ENCODE measurements around the gene KLHL42.

KLHL42 gene

DNA sequence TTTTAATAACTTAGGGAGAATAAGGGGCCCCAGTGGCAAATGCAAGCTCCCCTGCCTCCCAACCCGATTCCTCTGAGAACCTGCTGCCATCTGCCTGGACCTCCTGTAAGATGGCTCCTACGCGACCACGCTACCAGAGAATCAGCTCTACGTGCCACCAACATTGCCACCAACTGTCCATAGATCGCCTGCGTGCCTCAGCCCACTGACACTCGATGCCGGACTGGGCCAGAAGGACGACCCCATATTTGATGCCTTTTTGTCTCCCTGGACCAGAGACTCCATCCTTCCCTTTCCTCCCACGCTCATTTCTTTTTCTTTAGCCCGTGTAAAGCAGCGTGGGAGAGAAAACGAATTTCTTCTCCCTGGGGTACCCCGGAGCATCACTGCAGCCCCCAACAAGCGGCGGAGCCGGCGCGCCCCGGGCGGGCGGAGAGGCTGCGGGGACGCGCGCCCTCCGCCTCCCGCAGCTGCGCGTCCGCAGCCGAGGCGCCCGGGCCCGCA lies 565 bp upstream of the KLHL42 start (continued):
- TF ChIP-seq ZBTB11 (tag by site-specific recombination; conservative IDR thresholded peaks at IDR 0.05; ENCODE audit: low read depth) (no peak), ZBTB49 (tag by site-specific recombination; IDR thresholded peaks at IDR 0.05; ENCODE audit: low read depth) (no peak), IKZF3 (tag by site-specific recombination; IDR thresholded peaks at IDR 0.05) (no peak), GLIS2 (tag by site-specific recombination; IDR thresholded peaks at IDR 0.05) (peak; percentile 63; the same call in 1 of the 2 replicates), OSR2 (tag by site-specific recombination; IDR thresholded peaks at IDR 0.05) (no peak), EGR2 (tag by site-specific recombination; IDR thresholded peaks at IDR 0.05; ENCODE audit: low read depth) (0 out of 2 replicates have a peak, but pooled peaks have one; percentile 25), ZBTB17 (tag by site-specific recombination; IDR thresholded peaks at IDR 0.05) (peak; percentile 33; the same call in 1 of the 2 replicates), ZNF341 (tag by site-specific recombination; IDR thresholded peaks at IDR 0.05; ENCODE audit: low read depth) (0 out of 2 replicates have a peak, but pooled peaks have one; percentile 3), ZNF335 (tag by site-specific recombination; conservative IDR thresholded peaks at IDR 0.05) (peak; percentile 80), ZNF585B (tag by site-specific recombination; IDR thresholded peaks at IDR 0.05) (no peak), ZNF37A (tag by site-specific recombination; IDR thresholded peaks at IDR 0.05) (no peak), HOXD13 (CRISPR knock-in tag; IDR thresholded peaks at IDR 0.05; ENCODE audit: borderline replicate concordance) (no peak), ZNF624 (tag by site-specific recombination; IDR thresholded peaks at IDR 0.05) (no peak), ZNF16 (tag by site-specific recombination; IDR thresholded peaks at IDR 0.05; ENCODE audit: low read depth) (no peak), KLF16 (tag by site-specific recombination; IDR thresholded peaks at IDR 0.05) (no peak), ZSCAN23 (tag by site-specific recombination; IDR thresholded peaks at IDR 0.05) (no peak), ZBTB20 (tag by site-specific recombination; IDR thresholded peaks at IDR 0.05) (peak; percentile 91), ZNF223 (tag by site-specific recombination; IDR thresholded peaks at IDR 0.05) (no peak), SCRT1 (tag by site-specific recombination; IDR thresholded peaks at IDR 0.05; ENCODE audit: borderline replicate concordance) (no peak), YY2 (tag by site-specific recombination; IDR thresholded peaks at IDR 0.05) (no peak)
- TF ChIP-seq, protein P1, sequence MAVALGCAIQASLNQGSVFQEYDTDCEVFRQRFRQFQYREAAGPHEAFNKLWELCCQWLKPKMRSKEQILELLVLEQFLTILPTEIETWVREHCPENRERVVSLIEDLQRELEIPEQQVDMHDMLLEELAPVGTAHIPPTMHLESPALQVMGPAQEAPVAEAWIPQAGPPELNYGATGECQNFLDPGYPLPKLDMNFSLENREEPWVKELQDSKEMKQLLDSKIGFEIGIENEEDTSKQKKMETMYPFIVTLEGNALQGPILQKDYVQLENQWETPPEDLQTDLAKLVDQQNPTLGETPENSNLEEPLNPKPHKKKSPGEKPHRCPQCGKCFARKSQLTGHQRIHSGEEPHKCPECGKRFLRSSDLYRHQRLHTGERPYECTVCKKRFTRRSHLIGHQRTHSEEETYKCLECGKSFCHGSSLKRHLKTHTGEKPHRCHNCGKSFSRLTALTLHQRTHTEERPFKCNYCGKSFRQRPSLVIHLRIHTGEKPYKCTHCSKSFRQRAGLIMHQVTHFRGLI (tag by site-specific recombination; IDR thresholded peaks at IDR 0.05): no peak
- TF ChIP-seq, protein P2, sequence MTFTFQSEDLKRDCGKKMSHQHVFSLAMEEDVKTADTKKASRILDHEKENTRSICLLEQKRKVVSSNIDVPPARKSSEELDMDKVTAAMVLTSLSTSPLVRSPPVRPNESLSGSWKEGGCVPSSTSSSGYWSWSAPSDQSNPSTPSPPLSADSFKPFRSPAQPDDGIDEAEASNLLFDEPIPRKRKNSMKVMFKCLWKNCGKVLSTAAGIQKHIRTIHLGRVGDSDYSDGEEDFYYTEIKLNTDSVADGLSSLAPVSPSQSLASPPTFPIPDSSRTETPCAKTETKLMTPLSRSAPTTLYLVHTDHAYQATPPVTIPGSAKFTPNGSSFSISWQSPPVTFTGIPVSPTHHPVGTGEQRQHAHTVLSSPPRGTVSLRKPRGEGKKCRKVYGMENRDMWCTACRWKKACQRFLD (tag by site-specific recombination; IDR thresholded peaks at IDR 0.05): no peak
- TF ChIP-seq, protein P3, sequence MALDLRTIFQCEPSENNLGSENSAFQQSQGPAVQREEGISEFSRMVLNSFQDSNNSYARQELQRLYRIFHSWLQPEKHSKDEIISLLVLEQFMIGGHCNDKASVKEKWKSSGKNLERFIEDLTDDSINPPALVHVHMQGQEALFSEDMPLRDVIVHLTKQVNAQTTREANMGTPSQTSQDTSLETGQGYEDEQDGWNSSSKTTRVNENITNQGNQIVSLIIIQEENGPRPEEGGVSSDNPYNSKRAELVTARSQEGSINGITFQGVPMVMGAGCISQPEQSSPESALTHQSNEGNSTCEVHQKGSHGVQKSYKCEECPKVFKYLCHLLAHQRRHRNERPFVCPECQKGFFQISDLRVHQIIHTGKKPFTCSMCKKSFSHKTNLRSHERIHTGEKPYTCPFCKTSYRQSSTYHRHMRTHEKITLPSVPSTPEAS (tag by site-specific recombination; IDR thresholded peaks at IDR 0.05): no peak

Measured in HEK293 (cell line).